Naive thymus-derived CD4-positive, alpha-beta T cell (primary cell): ENCODE measurements around the gene TMTC2. TPM values are rescaled to one million over a fixed set of nuclear protein-coding genes. Genes with fewer than 3 reads are reported as not detected.
"Not testable (repeated sequence)": the region's sequence is repeated elsewhere in the genome, so short reads cannot be mapped to it uniquely, and the experiment has no call there.

Experiments
- ATAC-seq: fragments of 150-1000 bp; cut with Tn5 transposase; 2 replicates; pipeline ENCODE4 v1.10.0; 2021; ENCODE audit warnings: mild to moderate bottlenecking, moderate library complexity
- CTCF ChIA-PET: fragments of 350-600 bp; sonication (Branson Sonifier 250); formaldehyde crosslinking; loops from one replicate; lab custom pipeline; 2021; ENCODE audit warnings: antibody characterized with exemption; lab: Charles Lee
- POLR2A ChIA-PET: fragments of 350-600 bp; sonication (Branson Sonifier 250); formaldehyde crosslinking; loops from one replicate; lab custom pipeline; 2021; ENCODE audit warnings: antibody characterized with exemption, inconsistent platforms; lab: Charles Lee
- DNase-seq, 9 donors: peaks; one replicate each; pipeline versions ENCODE4 v3.0.0 to v3.0.0-alpha.2; 2020 to 2022; ENCODE audit warnings: mixed read lengths in 1 of 9
- H3K27ac ChIP-seq: one replicate; pipeline ENCODE4 v1.7.0; 2013; ENCODE audit warnings: mild to moderate bottlenecking, low read depth, low read length, moderate library complexity
- H3K27me3 ChIP-seq, 2 donors: one replicate each; pipeline ENCODE4 v1.7.0; 2013; ENCODE audit warnings: low read length in 2 of 2, mild to moderate bottlenecking in 2 of 2, moderate library complexity in 2 of 2; ENCODE audit not compliant: control insufficient read depth in 2 of 2, insufficient read depth in 2 of 2
- H3K36me3 ChIP-seq, 3 experiments: 1 replicate in 2 of 3; 2 replicates in 1 of 3; pipeline ENCODE4 v1.7.0; 2013; ENCODE audit warnings: low read length in 3 of 3, mild to moderate bottlenecking in 3 of 3, moderate library complexity in 1 of 3; ENCODE audit not compliant: insufficient read depth in 3 of 3, control insufficient read depth in 2 of 3
- H3K4me1 ChIP-seq, 2 donors: one replicate each; pipeline ENCODE4 v1.7.0; 2013; ENCODE audit warnings: low read length in 2 of 2, mild to moderate bottlenecking in 2 of 2, moderate library complexity in 1 of 2; ENCODE audit not compliant: control insufficient read depth in 2 of 2, insufficient read depth in 2 of 2
- H3K4me3 ChIP-seq: 2 replicates; pipeline ENCODE4 v1.7.0; 2013; ENCODE audit warnings: mild to moderate bottlenecking, low read length
- H3K9me3 ChIP-seq, 3 experiments: 1 replicate in 2 of 3; 2 replicates in 1 of 3; pipeline ENCODE4 v1.7.0; 2013; ENCODE audit warnings: low read length in 3 of 3; ENCODE audit not compliant: control insufficient read depth in 2 of 3
- H3K27ac Mint-ChIP-seq, 9 donors: one replicate each; pipeline ENCODE4 v1.8.0; 2020 to 2022; ENCODE audit warnings: mixed read lengths in 9 of 9, mild to moderate bottlenecking in 8 of 9, moderate library complexity in 5 of 9, inconsistent platforms in 2 of 9
- H3K27me3 Mint-ChIP-seq, 5 donors: one replicate each; pipeline ENCODE4 v1.8.0; 2021 to 2022; ENCODE audit warnings: mixed read lengths in 5 of 5, mild to moderate bottlenecking in 1 of 5
- H3K36me3 Mint-ChIP-seq, 5 donors: one replicate each; pipeline ENCODE4 v1.8.0; 2020 to 2022; ENCODE audit warnings: mixed read lengths in 5 of 5, mild to moderate bottlenecking in 3 of 5, inconsistent platforms in 1 of 5
- H3K4me1 Mint-ChIP-seq, 7 donors: one replicate each; pipeline ENCODE4 v1.8.0; 2020 to 2022; ENCODE audit warnings: mixed read lengths in 7 of 7, mild to moderate bottlenecking in 3 of 7, inconsistent platforms in 1 of 7
- H3K4me3 Mint-ChIP-seq, 10 donors: one replicate each; pipeline ENCODE4 v1.8.0; 2020 to 2022; ENCODE audit warnings: mild to moderate bottlenecking in 10 of 10, mixed read lengths in 10 of 10, moderate library complexity in 6 of 10, inconsistent platforms in 2 of 10
- H3K9me3 Mint-ChIP-seq, 11 donors: one replicate each; pipeline ENCODE4 v1.8.0; 2020 to 2022; ENCODE audit warnings: mixed read lengths in 11 of 11, mild to moderate bottlenecking in 4 of 11, inconsistent platforms in 1 of 11, moderate library complexity in 1 of 11
- intact Hi-C, 2 donors: fragments of 100-400 bp; cut with micrococcal nuclease; formaldehyde crosslinking; loops; one replicate each; pipeline ENCODE4 v1.15.1; 2023
- polyA plus RNA-seq, 2 donors: library from polyadenylated mRNA; unstranded; fragments of 300-500 nt; fragmentation: Illumina TruSeq; gene quantifications; one replicate each; pipeline ENCODE4 v1.2.3, GENCODE V29; 2021
- total RNA-seq, 6 experiments: library from RNA in 5 of 6; stranded (reverse) in 5 of 6; gene quantifications; 1 replicate in 5 of 6; 2 replicates in 1 of 6; pipeline ENCODE4 v1.2.3 and lab custom pipeline; 2021 to 2026

TMTC2 gene
- total and polyA plus RNA-seq, 7 experiments from 2014 or later: 3.1 to 11.1 (median 4.7) TPM; not detected in 2

- no peak for ATAC-seq
- POLR2A ChIA-PET: no interaction called here
Measured at GRCh38 chr12:82793751-82794281, 107.1 kb downstream of the TMTC2 start.

DNA sequence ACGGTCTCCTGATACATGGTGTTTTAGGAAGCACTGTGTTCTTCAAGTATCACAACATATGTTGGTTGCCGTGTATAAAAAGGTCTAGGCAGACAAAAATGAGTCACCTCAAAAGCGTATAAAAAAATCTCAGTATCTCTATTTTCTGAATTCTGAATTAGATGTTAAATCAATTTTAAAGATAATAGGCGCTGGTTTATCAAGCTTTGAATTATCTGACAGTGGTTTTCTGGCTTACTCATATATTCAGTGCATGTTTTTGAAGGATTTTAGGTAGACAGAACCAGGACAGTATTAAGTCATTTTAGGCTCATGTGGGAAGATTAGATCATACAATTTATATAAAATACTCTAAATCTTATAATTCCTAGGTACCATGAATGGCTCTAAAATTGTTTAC, 110.8 kb downstream of the TMTC2 start:
- H3K9me3 Mint-ChIP-seq: peaks cover 0 to 1% (median 0%) of the 10 kb centered on the region in 11 donors
- ATAC-seq (no peak), DNase-seq (no peak)
- Histone ChIP-seq H3K36me3 (no peaks in the 10 kb centered on the region), H3K27me3 (no peaks in the 10 kb centered on the region), H3K27ac (no peak overlapping the region), H3K4me3 (no peak overlapping the region), H3K4me1 (no peaks in the 10 kb centered on the region), H3K9me3 (no peaks in the 10 kb centered on the region)
- H3K4me3 Mint-ChIP-seq: no peak overlapping the region
- no peak overlapping the region for H3K27ac Mint-ChIP-seq
- H3K27me3 Mint-ChIP-seq: no peaks in the 10 kb centered on the region
- no peaks in the 10 kb centered on the region for H3K4me1 Mint-ChIP-seq
- intact Hi-C loops: no loop called here
- ChIA-PET CTCF (no interaction called here), POLR2A (no interaction called here)
- peaks cover 0 to 8% (median 0%) of the 10 kb centered on the region in 5 donors for H3K36me3 Mint-ChIP-seq

More at GRCh38 chr12:82793751-82794281, 107.1 kb downstream of the TMTC2 start:
- Mint-ChIP-seq H3K4me3 (no peak overlapping the region), H3K27ac (no peak overlapping the region), H3K9me3 (peaks cover 0 to 1% (median 0%) of the 10 kb centered on the region in 11 donors), H3K27me3 (no peaks in the 10 kb centered on the region), H3K4me1 (no peaks in the 10 kb centered on the region), H3K36me3 (peaks cover 0 to 4% (median 0%) of the 10 kb centered on the region in 5 donors)
- intact Hi-C loops: no loop called here
- Histone ChIP-seq H3K27ac (no peak overlapping the region), H3K27me3 (no peaks in the 10 kb centered on the region), H3K36me3 (no peaks in the 10 kb centered on the region), H3K4me3 (no peak overlapping the region), H3K9me3 (no peaks in the 10 kb centered on the region), H3K4me1 (no peaks in the 10 kb centered on the region)
- CTCF ChIA-PET: no interaction called here
- DNase-seq: no peak

GRCh38 chr12:82800185-82800584, 113.5 kb downstream of the TMTC2 start:
- H3K27ac ChIP-seq: no peak overlapping the region
- Mint-ChIP-seq H3K9me3 (peaks cover 0 to 1% (median 0%) of the 10 kb centered on the region in 11 donors), H3K27ac (no peak overlapping the region), H3K4me3 (no peak overlapping the region), H3K36me3 (peaks cover 0 to 4% (median 0%) of the 10 kb centered on the region in 5 donors), H3K4me1 (no peaks in the 10 kb centered on the region), H3K27me3 (no peaks in the 10 kb centered on the region)
- no peaks in the 10 kb centered on the region for H3K4me1 ChIP-seq
- no peak for ATAC-seq
- no peaks in the 10 kb centered on the region for H3K27me3 ChIP-seq
- DNase-seq: no peak
- ChIA-PET CTCF (no interaction called here), POLR2A (no interaction called here)
- no peak overlapping the region for H3K4me3 ChIP-seq
- H3K36me3 ChIP-seq: no peaks in the 10 kb centered on the region
- no peaks in the 10 kb centered on the region for H3K9me3 ChIP-seq
- intact Hi-C loops: no loop called here

DNA sequence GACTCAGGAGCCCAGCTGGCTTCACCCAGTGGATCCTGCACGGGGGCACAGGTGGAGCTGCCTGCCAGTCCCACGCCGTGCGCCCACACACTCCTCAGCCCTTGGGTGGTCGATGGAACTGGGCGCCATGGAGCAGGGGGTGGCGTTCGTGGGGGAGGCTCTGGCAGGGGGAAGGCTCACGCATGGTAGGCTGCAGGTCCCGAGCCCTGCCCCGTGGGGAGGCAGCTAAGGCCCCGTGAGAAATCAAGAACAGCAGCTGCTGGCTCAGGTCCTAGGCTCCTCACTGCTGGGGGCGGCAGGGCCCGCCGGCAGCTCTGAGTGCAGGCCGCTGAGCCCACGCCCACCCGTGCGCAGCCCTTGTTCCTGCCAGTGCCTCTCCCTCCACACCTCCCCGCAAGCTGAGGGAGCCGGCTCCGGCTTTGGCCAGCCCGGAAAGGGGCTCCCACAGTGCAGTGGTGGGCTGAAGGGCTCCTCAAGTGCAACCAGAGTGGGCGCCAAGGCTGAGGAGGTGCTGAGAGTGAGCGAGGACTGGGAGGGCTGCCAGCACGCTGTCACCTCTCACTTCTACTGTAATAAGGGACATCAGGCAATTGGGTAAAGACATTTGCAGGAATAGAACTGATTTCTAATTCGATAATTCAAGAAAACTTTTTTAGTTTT, 115.4 kb downstream of the TMTC2 start:
- ChIA-PET CTCF (no interaction called here), POLR2A (no interaction called here)
- DNase-seq (no peak), ATAC-seq (no peak)
- H3K4me1 ChIP-seq: no peaks in the 10 kb centered on the region
- H3K9me3 ChIP-seq: no peaks in the 10 kb centered on the region
- Mint-ChIP-seq H3K36me3 (peaks cover 0 to 4% (median 0%) of the 10 kb centered on the region in 5 donors), H3K4me1 (no peaks in the 10 kb centered on the region), H3K9me3 (no peaks in the 10 kb centered on the region), H3K27me3 (no peaks in the 10 kb centered on the region), H3K27ac (no peak overlapping the region), H3K4me3 (no peak overlapping the region)
- H3K27me3 ChIP-seq: no peaks in the 10 kb centered on the region
- no peaks in the 10 kb centered on the region for H3K36me3 ChIP-seq
- no peak overlapping the region for H3K4me3 ChIP-seq
- H3K27ac ChIP-seq: no peak overlapping the region
- intact Hi-C loops: no loop called here

GRCh38 chr12:82803201-82803600, 116.5 kb downstream of the TMTC2 start:
- no peak overlapping the region for H3K4me3 ChIP-seq
- H3K27ac ChIP-seq: no peak overlapping the region
- no peaks in the 10 kb centered on the region for H3K36me3 ChIP-seq
- Mint-ChIP-seq H3K27ac (no peak overlapping the region), H3K36me3 (peaks cover 0 to 4% (median 0%) of the 10 kb centered on the region in 5 donors), H3K27me3 (peaks cover 0 to 3% (median 0%) of the 10 kb centered on the region in 5 donors), H3K4me1 (no peaks in the 10 kb centered on the region), H3K9me3 (no peaks in the 10 kb centered on the region), H3K4me3 (no peak overlapping the region)
- intact Hi-C loops: no loop called here
- ChIA-PET POLR2A (no interaction called here), CTCF (no interaction called here)
- DNase-seq (no peak), ATAC-seq (no peak)
- H3K27me3 ChIP-seq: no peaks in the 10 kb centered on the region
- no peaks in the 10 kb centered on the region for H3K4me1 ChIP-seq
- H3K9me3 ChIP-seq: no peaks in the 10 kb centered on the region

- Histone ChIP-seq H3K27me3 (no peaks in the 10 kb centered on the region), H3K27ac (no peak overlapping the region), H3K9me3 (no peaks in the 10 kb centered on the region), H3K36me3 (no peaks in the 10 kb centered on the region), H3K4me1 (no peaks in the 10 kb centered on the region), H3K4me3 (no peak overlapping the region)
- ChIA-PET CTCF (no interaction called here), POLR2A (no interaction called here)
- Mint-ChIP-seq H3K27ac (no peak overlapping the region), H3K9me3 (no peaks in the 10 kb centered on the region), H3K4me3 (no peak overlapping the region), H3K4me1 (no peaks in the 10 kb centered on the region), H3K27me3 (peaks cover 0 to 3% (median 0%) of the 10 kb centered on the region in 5 donors), H3K36me3 (peaks cover 0 to 4% (median 0%) of the 10 kb centered on the region in 5 donors)
- intact Hi-C loops: no loop called here
- DNase-seq (no peak), ATAC-seq (no peak)
Measured at GRCh38 chr12:82804601-82805000, 117.9 kb downstream of the TMTC2 start.

GRCh38 chr12:82805004-82805403, 118.3 kb downstream of the TMTC2 start:
- H3K9me3 Mint-ChIP-seq, H3K27ac ChIP-seq, H3K4me1 Mint-ChIP-seq, H3K9me3 ChIP-seq, H3K4me1 ChIP-seq, H3K27me3 Mint-ChIP-seq, H3K27ac Mint-ChIP-seq, intact Hi-C loops, H3K36me3 ChIP-seq, POLR2A ChIA-PET, H3K4me3 Mint-ChIP-seq, H3K36me3 Mint-ChIP-seq, H3K4me3 ChIP-seq, ATAC-seq, H3K27me3 ChIP-seq, CTCF ChIA-PET, DNase-seq: not testable (repeated sequence)
